Amniotic stem cell (primary cell): ENCODE measurements around the gene AOPEP.
"Not testable (repeated sequence)": the region's sequence is repeated elsewhere in the genome, so short reads cannot be mapped to it uniquely, and the experiment has no call there.

Experiments
- DNase-seq: peaks from one replicate; lab custom pipeline; 2025; lab: John Stamatoyannopoulos, UW

AOPEP gene

GRCh38 chr9:94961870-94962269 lies 235.4 kb downstream of the AOPEP start:
- DNase-seq = no peak

- DNase-seq = not testable (repeated sequence)
Observed at GRCh38 chr9:94965631-94966030, 239.1 kb downstream of the AOPEP start.

GRCh38 chr9:94966046-94966445 lies 239.5 kb downstream of the AOPEP start:
- DNase-seq = not testable (repeated sequence)

- no peak for DNase-seq
Observed at GRCh38 chr9:94967482-94967881, 241.0 kb downstream of the AOPEP start.

- no peak for DNase-seq
Observed at GRCh38 chr9:94971378-94972131, 245.1 kb downstream of the AOPEP start.

GRCh38 chr9:94973451-94973941 lies 247.0 kb downstream of the AOPEP start:
- DNase-seq = no peak

GRCh38 chr9:94974154-94974879 lies 247.8 kb downstream of the AOPEP start:
- DNase-seq = no peak

- no peak for DNase-seq
Observed at GRCh38 chr9:94975480-94975879, 249.0 kb downstream of the AOPEP start.

- DNase-seq = no peak
Observed at GRCh38 chr9:94976077-94976476, 249.6 kb downstream of the AOPEP start.

- no peak for DNase-seq
Observed at GRCh38 chr9:94977416-94977815, 250.9 kb downstream of the AOPEP start.

- no peak for DNase-seq
Observed at GRCh38 chr9:94979904-94980507, 253.5 kb downstream of the AOPEP start.

GRCh38 chr9:94980947-94981722 lies 254.6 kb downstream of the AOPEP start:
- no peak for DNase-seq

- no peak for DNase-seq
Observed at GRCh38 chr9:94981723-94982090, 255.2 kb downstream of the AOPEP start.

GRCh38 chr9:94982211-94982610 lies 255.7 kb downstream of the AOPEP start:
- DNase-seq = no peak

GRCh38 chr9:94983552-94983951 lies 257.1 kb downstream of the AOPEP start:
- no peak for DNase-seq

- no peak for DNase-seq
Observed at GRCh38 chr9:94984891-94985476, 258.5 kb downstream of the AOPEP start.

- DNase-seq = no peak
Observed at GRCh38 chr9:94985649-94986048, 259.1 kb downstream of the AOPEP start.

GRCh38 chr9:94987731-94988130 lies 261.2 kb downstream of the AOPEP start:
- no peak for DNase-seq

GRCh38 chr9:94990897-94991561 lies 264.5 kb downstream of the AOPEP start:
- no peak for DNase-seq

GRCh38 chr9:94991961-94992907 lies 265.7 kb downstream of the AOPEP start:
- no peak for DNase-seq
